ENCODE results near the gene COL7A1.

COL7A1 gene

GRCh38 chr3:48588230-48588629 lies 6.9 kb downstream of the COL7A1 start:
- no peak for FAIRE-seq

- no peak for FAIRE-seq
These were observed 7.4 kb downstream of the COL7A1 start for GRCh38 chr3:48587686-48588085.

- no peak for FAIRE-seq
These were observed 9.7 kb downstream of the COL7A1 start for GRCh38 chr3:48585411-48585810.

GRCh38 chr3:48584836-48585235 lies 10.3 kb downstream of the COL7A1 start:
- no peak for FAIRE-seq

- no peak for FAIRE-seq
These were observed 13.3 kb downstream of the COL7A1 start for GRCh38 chr3:48581621-48582481.

- FAIRE-seq = no peak
These were observed 18.5 kb downstream of the COL7A1 start for GRCh38 chr3:48576647-48577046.

- FAIRE-seq = no peak
These were observed 19.8 kb downstream of the COL7A1 start for GRCh38 chr3:48575366-48575765.

GRCh38 chr3:48573973-48574585 lies 21.1 kb downstream of the COL7A1 start:
- no peak for FAIRE-seq

GRCh38 chr3:48572517-48572916 lies 22.6 kb downstream of the COL7A1 start:
- no peak for FAIRE-seq

- FAIRE-seq = no peak
These were observed 23.2 kb downstream of the COL7A1 start for GRCh38 chr3:48571938-48572337.

GRCh38 chr3:48569808-48570450 lies 25.2 kb downstream of the COL7A1 start:
- no peak for FAIRE-seq

GRCh38 chr3:48569400-48569799 lies 25.7 kb downstream of the COL7A1 start:
- FAIRE-seq = no peak

GRCh38 chr3:48568476-48568875 lies 26.7 kb downstream of the COL7A1 start:
- FAIRE-seq = no peak

- FAIRE-seq = no peak
These were observed 27.6 kb downstream of the COL7A1 start for GRCh38 chr3:48567500-48567899.

GRCh38 chr3:48567090-48567489 lies 28.0 kb downstream of the COL7A1 start:
- FAIRE-seq = no peak

GRCh38 chr3:48566401-48566760 lies 28.7 kb downstream of the COL7A1 start:
- no peak for FAIRE-seq

- FAIRE-seq = no peak
These were observed 29.3 kb downstream of the COL7A1 start for GRCh38 chr3:48565591-48566400.

- FAIRE-seq = no peak
These were observed 29.9 kb downstream of the COL7A1 start for GRCh38 chr3:48565186-48565585.

- FAIRE-seq = no peak
These were observed 30.5 kb downstream of the COL7A1 start for GRCh38 chr3:48564667-48565066.

GRCh38 chr3:48564022-48564421 lies 31.1 kb downstream of the COL7A1 start:
- FAIRE-seq = no peak

- no peak for FAIRE-seq
These were observed 31.7 kb downstream of the COL7A1 start, which contains the start of gene UCN2 for GRCh38 chr3:48563382-48563918. TSS of gene UCN2 (minus strand) at chr3:48563781. CDS start at chr3:48563124, 657 bp downstream.

GRCh38 chr3:48562367-48563095 lies 32.6 kb downstream of the COL7A1 start:
- FAIRE-seq = no peak
